ENCODE data around the gene METAP1D.

METAP1D gene

DNA sequence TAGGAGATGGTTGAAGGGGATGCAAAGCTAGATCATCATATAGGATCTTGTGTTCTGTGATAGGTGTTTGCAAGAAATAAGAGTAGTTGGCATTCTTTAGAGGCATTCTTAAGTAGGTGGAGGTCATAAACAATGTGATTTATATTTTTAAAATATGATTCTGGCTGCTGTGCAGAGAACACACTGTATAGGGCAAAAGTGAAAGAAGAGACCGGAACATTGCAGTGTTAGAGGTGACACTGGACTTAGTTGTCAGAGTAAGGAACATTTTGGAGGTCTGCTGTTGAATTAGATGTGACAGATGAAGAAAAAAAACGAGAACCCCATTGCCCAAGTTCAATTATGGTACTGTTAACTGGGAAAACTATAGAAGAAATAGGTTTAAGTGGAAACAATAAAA, 39.8 kb upstream of the METAP1D start:
- no peak overlapping the region for H3K4me3 ChIP-seq (ENCODE audit: low read depth, low read length)
- DNase-seq (ENCODE audit: low read depth, low spot score) = no peak
- TF ChIP-seq, protein P1, sequence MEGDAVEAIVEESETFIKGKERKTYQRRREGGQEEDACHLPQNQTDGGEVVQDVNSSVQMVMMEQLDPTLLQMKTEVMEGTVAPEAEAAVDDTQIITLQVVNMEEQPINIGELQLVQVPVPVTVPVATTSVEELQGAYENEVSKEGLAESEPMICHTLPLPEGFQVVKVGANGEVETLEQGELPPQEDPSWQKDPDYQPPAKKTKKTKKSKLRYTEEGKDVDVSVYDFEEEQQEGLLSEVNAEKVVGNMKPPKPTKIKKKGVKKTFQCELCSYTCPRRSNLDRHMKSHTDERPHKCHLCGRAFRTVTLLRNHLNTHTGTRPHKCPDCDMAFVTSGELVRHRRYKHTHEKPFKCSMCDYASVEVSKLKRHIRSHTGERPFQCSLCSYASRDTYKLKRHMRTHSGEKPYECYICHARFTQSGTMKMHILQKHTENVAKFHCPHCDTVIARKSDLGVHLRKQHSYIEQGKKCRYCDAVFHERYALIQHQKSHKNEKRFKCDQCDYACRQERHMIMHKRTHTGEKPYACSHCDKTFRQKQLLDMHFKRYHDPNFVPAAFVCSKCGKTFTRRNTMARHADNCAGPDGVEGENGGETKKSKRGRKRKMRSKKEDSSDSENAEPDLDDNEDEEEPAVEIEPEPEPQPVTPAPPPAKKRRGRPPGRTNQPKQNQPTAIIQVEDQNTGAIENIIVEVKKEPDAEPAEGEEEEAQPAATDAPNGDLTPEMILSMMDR (IDR thresholded peaks at IDR 0.05; ENCODE audit: low read depth, low read length) = no peak
- in situ Hi-C loops (cut with HindIII; ENCODE audit: low sequenced_read_pairs) = no loop called here

DNA sequence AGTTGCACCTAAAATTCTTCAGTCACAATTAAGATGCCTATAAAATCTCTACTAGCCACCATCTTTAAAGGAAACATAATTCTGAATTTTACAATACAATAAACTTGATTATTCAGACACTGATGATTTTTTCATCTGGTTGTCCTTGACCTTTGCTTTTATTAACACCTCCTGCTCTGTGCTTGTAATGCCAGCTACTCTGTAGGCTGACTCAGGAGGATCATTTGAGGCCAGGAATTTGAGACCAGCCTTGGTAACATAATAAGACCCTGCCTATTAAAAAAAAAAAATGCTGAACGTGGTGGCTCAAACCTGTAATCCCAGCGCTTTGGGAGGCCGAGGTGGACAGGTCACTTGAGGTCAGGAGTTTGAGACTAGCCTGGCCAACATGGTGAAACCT, 39.2 kb upstream of the METAP1D start:
- no peak overlapping the region for H3K4me3 ChIP-seq (ENCODE audit: low read depth, low read length)
- TF ChIP-seq, protein P1 (IDR thresholded peaks at IDR 0.05; ENCODE audit: low read depth, low read length) = no peak
- in situ Hi-C loops (cut with HindIII; ENCODE audit: low sequenced_read_pairs) = no loop called here
- no peak for DNase-seq (ENCODE audit: low read depth, low spot score)

DNA sequence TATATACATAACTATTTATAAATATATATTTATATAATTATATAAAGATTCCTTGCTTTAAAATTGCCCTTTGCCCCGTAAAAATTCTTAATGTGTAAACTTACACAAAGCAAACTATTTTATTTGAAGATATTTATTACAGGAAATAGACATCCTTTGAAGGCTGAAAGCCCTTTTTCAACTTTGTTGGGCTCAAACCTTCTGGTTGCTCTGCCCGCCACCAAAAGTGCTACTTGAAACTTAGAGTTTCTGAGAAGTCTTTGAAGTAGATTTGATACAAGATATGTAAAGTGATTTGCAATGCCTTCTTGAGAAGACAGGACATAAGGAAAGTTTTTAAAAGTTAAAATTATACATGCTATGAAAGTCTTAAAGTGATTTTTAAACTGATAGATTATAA, 36.6 kb upstream of the METAP1D start:
- in situ Hi-C loops (cut with HindIII; ENCODE audit: low sequenced_read_pairs) = no loop called here
- no peak for DNase-seq (ENCODE audit: low read depth, low spot score)
- TF ChIP-seq, protein P1 (IDR thresholded peaks at IDR 0.05; ENCODE audit: low read depth, low read length) = no peak
- no peak overlapping the region for H3K4me3 ChIP-seq (ENCODE audit: low read depth, low read length)

DNA sequence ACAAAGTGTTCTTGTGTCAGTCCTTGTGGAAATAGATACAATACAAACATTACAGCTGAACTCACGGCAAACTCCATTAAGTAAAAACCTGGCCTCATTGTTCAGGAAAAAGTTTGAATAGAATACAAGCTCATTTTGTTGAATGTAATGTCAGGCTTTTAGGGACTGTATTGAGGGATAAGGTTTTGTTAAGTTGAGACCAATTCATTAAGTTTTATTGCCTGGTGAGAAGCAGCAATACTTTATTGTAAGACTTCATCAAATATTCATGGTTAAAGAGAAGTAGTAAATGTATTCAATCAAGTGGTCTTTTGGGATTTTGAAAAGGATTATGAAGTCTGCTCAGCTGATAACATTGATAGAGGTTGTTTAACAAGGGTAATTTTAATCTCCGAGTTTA, 35.4 kb upstream of the METAP1D start:
- H3K4me3 ChIP-seq (ENCODE audit: low read depth, low read length) = no peak overlapping the region
- no peak for DNase-seq (ENCODE audit: low read depth, low spot score)
- TF ChIP-seq, protein P1 (IDR thresholded peaks at IDR 0.05; ENCODE audit: low read depth, low read length) = no peak
- in situ Hi-C loops (cut with HindIII; ENCODE audit: low sequenced_read_pairs) = no loop called here

DNA sequence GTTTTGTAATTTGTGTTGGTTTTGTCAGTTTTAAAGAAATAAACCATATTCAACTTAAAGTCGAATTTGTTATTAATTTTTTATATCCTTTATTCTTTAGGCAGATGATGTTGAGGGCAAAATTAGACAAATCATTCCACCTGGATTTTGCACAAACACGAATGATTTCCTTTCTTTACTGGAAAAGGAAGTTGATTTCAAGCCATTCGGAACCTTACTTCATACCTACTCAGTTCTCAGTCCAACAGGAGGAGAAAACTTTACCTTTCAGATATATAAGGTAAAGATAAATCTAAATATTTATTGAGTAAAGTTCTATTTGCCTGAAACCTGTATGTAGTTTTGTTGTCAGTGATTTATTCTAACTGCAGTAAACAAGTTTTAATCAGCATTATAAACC, 34.5 kb upstream of the METAP1D start:
- no peak overlapping the region for H3K4me3 ChIP-seq (ENCODE audit: low read depth, low read length)
- in situ Hi-C loops (cut with HindIII; ENCODE audit: low sequenced_read_pairs) = no loop called here
- DNase-seq (ENCODE audit: low read depth, low spot score) = no peak
- TF ChIP-seq, protein P1 (IDR thresholded peaks at IDR 0.05; ENCODE audit: low read depth, low read length) = no peak

DNA sequence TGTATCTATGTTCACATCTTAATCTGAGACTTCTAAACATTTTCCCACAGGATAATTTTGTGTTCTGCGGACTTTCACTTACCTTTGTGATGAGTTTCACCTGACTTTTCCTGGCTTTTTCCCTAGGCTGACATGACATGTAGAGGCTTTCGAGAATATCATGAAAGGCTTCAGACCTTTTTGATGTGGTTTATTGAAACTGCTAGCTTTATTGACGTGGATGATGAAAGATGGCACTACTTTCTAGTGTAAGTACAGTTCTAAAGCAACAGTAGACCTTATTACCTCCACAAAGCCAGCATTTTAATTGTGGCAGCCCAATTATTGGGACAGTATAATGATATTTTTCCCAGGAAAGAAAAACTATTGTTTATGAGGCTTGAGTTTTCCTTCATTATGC, 34.1 kb upstream of the METAP1D start:
- no peak overlapping the region for H3K4me3 ChIP-seq (ENCODE audit: low read depth, low read length)
- no peak for DNase-seq (ENCODE audit: low read depth, low spot score)
- TF ChIP-seq, protein P1 (IDR thresholded peaks at IDR 0.05; ENCODE audit: low read depth, low read length) = no peak
- in situ Hi-C loops (cut with HindIII; ENCODE audit: low sequenced_read_pairs) = no loop called here

DNA sequence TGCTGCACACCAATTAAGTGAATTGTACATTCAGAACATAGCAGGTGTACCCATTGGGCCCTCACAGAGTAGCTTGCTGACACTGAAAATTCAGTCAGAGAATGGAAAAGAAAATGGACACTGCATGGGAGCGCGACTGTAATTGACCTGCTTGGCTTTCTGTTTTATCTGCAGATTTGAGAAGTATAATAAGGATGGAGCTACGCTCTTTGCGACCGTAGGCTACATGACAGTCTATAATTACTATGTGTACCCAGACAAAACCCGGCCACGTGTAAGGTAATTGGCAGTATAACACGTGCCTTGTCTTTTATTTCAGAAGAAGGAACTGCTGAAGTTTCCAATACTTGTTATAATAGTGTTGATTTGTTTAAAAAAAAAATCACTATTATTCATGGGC, 33.5 kb upstream of the METAP1D start:
- in situ Hi-C loops (cut with HindIII; ENCODE audit: low sequenced_read_pairs) = no loop called here
- TF ChIP-seq, protein P1 (IDR thresholded peaks at IDR 0.05; ENCODE audit: low read depth, low read length) = no peak
- DNase-seq (ENCODE audit: low read depth, low spot score) = no peak
- no peak overlapping the region for H3K4me3 ChIP-seq (ENCODE audit: low read depth, low read length)

All from astrocyte of the spinal cord (primary cell).